ENCODE data around the gene PPP1R9A. TPM values are rescaled to one million over a fixed set of nuclear protein-coding genes. Genes with fewer than 3 reads are reported as not detected.

PPP1R9A gene
- total RNA-seq, 1 experiment from 2014 or later, result not detected

DNA sequence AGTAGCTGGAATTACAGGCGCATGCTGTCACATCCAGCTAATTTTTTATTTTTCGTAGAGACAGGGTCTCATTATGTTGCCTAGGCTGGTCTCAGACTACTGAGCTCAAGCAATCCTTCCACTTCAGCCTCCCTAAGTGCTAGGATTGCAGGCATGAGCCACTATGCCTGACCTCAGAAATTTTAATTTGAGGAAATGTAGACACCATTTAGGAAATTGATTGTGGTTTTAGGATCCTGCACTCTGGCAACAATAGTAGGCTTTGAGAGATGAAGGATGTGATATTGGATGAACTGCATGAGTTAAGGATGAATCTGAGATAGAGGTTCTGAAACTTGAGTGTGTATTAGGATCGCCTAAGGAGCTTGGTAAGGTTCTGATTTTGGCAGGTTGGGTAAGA, 66.5 kb downstream of the PPP1R9A start:
- Histone ChIP-seq H3K4me1 (ENCODE audit: low read length) (no peaks in the 10 kb centered on the region), H3K9ac (ENCODE audit: low read length) (no peak overlapping the region), H4K20me1 (ENCODE audit: insufficient read depth, low read depth, low read length) (no peaks in the 10 kb centered on the region), H3K79me2 (ENCODE audit: low read length) (no peaks in the 10 kb centered on the region), H3K27ac (ENCODE audit: low read length) (no peak overlapping the region), H2AFZ (ENCODE audit: low read length) (no peak overlapping the region), H3K36me3 (ENCODE audit: insufficient read depth, low read length) (no peaks in the 10 kb centered on the region), H3K4me2 (ENCODE audit: low read depth, low read length, poor library complexity, severe bottlenecking) (no peak overlapping the region), H3K27me3 (ENCODE audit: low read length) (no peaks in the 10 kb centered on the region), H3K4me3 (ENCODE audit: low read length) (no peak overlapping the region), H3K9me2 (replicated peaks; ENCODE audit: insufficient read depth, low read length) (no peaks in the 10 kb centered on the region), H3K9me3 (ENCODE audit: low read length) (no peaks in the 10 kb centered on the region)
- DNase-seq, result no peak

DNA sequence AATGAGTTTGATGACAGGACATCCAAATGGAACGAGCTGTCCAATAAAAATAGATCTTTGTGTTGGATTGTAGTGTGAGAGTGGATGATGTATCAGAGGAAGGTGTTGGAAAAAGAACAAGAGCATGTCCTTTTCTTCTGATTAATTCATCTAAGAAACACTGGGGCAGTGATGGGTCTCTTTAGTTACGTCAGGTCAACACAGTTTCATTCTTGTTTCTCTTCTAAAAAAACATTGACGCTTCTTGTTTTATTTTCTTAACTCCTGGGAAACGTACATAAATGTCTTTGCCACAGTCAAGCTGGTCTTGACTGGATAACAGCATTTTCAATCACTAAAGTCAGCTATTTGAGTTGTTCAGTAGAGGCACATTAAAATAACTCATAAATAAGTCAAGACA, 67.0 kb downstream of the PPP1R9A start:
- no peak for DNase-seq
- no peak overlapping the region for H2AFZ ChIP-seq (ENCODE audit: low read length)
- H4K20me1 ChIP-seq (ENCODE audit: insufficient read depth, low read depth, low read length), result no peaks in the 10 kb centered on the region
- no peak overlapping the region for H3K9ac ChIP-seq (ENCODE audit: low read length)
- H3K9me2 ChIP-seq (replicated peaks; ENCODE audit: insufficient read depth, low read length), result no peaks in the 10 kb centered on the region
- H3K27me3 ChIP-seq (ENCODE audit: low read length), result no peaks in the 10 kb centered on the region
- H3K79me2 ChIP-seq (ENCODE audit: low read length), result no peaks in the 10 kb centered on the region
- no peak overlapping the region for H3K4me3 ChIP-seq (ENCODE audit: low read length)
- no peak overlapping the region for H3K27ac ChIP-seq (ENCODE audit: low read length)
- no peaks in the 10 kb centered on the region for H3K9me3 ChIP-seq (ENCODE audit: low read length)
- no peaks in the 10 kb centered on the region for H3K4me1 ChIP-seq (ENCODE audit: low read length)
- no peaks in the 10 kb centered on the region for H3K36me3 ChIP-seq (ENCODE audit: insufficient read depth, low read length)
- no peak overlapping the region for H3K4me2 ChIP-seq (ENCODE audit: low read depth, low read length, poor library complexity, severe bottlenecking)

- Histone ChIP-seq H2AFZ (ENCODE audit: low read length) (no peak overlapping the region), H4K20me1 (ENCODE audit: insufficient read depth, low read depth, low read length) (no peaks in the 10 kb centered on the region), H3K27ac (ENCODE audit: low read length) (no peak overlapping the region), H3K4me2 (ENCODE audit: low read depth, low read length, poor library complexity, severe bottlenecking) (no peak overlapping the region), H3K9ac (ENCODE audit: low read length) (no peak overlapping the region), H3K9me3 (ENCODE audit: low read length) (no peaks in the 10 kb centered on the region), H3K27me3 (ENCODE audit: low read length) (no peaks in the 10 kb centered on the region), H3K4me1 (ENCODE audit: low read length) (no peaks in the 10 kb centered on the region), H3K4me3 (ENCODE audit: low read length) (no peak overlapping the region), H3K79me2 (ENCODE audit: low read length) (no peaks in the 10 kb centered on the region), H3K36me3 (ENCODE audit: insufficient read depth, low read length) (no peaks in the 10 kb centered on the region), H3K9me2 (replicated peaks; ENCODE audit: insufficient read depth, low read length) (no peaks in the 10 kb centered on the region)
- no peak for DNase-seq
Measured at GRCh38 chr7:94975336-94975735, 67.9 kb downstream of the PPP1R9A start.

DNA sequence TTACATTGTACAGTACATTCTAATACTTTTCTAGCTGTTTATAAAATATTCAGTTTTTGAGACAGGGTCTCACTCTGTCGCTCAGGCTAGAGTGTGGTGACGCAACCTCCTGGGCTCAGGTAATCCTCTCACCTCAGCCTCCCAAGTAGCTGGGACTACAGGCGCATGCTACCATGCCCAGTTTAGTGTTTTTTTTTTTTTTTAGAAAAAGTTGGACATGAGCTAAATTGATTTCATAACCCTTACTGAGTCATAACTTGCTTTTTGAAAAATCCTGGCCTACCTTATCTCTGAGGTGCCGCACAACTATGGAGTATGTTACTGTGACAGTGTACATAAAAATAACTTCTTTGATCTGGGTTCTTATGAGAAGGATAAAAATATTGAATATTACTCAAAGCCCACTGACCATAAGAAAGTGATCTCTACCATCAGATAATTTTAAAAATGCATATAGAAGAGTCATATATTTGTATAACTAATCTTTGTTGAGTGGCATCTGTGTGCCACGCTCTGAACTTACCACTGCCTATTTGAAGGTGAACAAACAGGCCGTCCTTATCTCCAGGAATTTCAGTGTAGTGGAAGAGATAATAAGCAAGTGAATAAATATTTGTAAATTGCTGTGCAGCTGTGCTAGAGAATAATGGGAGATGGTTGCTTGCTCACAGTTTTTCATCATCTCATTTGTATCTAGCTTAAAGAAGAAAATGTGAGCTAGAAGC, 73.2 kb downstream of the PPP1R9A start:
- H3K36me3 ChIP-seq (ENCODE audit: insufficient read depth, low read length), result no peaks in the 10 kb centered on the region
- H3K9me3 ChIP-seq (ENCODE audit: low read length), result no peaks in the 10 kb centered on the region
- DNase-seq, result no peak
- H3K9ac ChIP-seq (ENCODE audit: low read length), result no peak overlapping the region
- H3K4me3 ChIP-seq (ENCODE audit: low read length), result no peak overlapping the region
- H3K4me2 ChIP-seq (ENCODE audit: low read depth, low read length, poor library complexity, severe bottlenecking), result no peak overlapping the region
- H3K27ac ChIP-seq (ENCODE audit: low read length), result no peak overlapping the region
- no peaks in the 10 kb centered on the region for H3K27me3 ChIP-seq (ENCODE audit: low read length)
- H3K79me2 ChIP-seq (ENCODE audit: low read length), result no peaks in the 10 kb centered on the region
- H2AFZ ChIP-seq (ENCODE audit: low read length), result no peak overlapping the region
- H3K4me1 ChIP-seq (ENCODE audit: low read length), result no peaks in the 10 kb centered on the region
- no peaks in the 10 kb centered on the region for H3K9me2 ChIP-seq (replicated peaks; ENCODE audit: insufficient read depth, low read length)
- H4K20me1 ChIP-seq (ENCODE audit: insufficient read depth, low read depth, low read length), result no peaks in the 10 kb centered on the region

DNA sequence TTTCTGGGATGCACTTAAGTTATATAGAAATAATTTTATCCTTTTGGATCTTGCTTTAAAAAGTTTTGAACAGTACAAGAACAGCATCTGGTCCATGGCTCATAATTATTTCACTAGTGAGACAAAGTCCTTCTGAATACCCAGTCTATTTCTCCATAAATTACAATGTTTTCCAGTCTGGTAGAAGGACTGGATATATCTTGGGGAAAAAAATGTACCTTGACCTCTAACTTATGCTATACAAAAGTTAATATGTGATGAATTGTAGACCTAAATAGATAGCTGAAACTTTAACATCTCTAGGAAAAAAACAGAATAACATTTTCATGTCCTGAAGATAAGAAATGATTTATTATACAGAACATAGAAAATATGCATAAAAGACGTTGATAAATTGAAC, 88.5 kb downstream of the PPP1R9A start:
- Histone ChIP-seq H3K79me2 (ENCODE audit: low read length) (no peaks in the 10 kb centered on the region), H3K27ac (ENCODE audit: low read length) (no peak overlapping the region), H3K9me3 (ENCODE audit: low read length) (no peaks in the 10 kb centered on the region), H3K9ac (ENCODE audit: low read length) (no peak overlapping the region), H3K9me2 (replicated peaks; ENCODE audit: insufficient read depth, low read length) (no peaks in the 10 kb centered on the region), H3K4me1 (ENCODE audit: low read length) (no peaks in the 10 kb centered on the region), H3K27me3 (ENCODE audit: low read length) (no peaks in the 10 kb centered on the region), H3K4me3 (ENCODE audit: low read length) (no peak overlapping the region), H3K36me3 (ENCODE audit: insufficient read depth, low read length) (no peaks in the 10 kb centered on the region), H3K4me2 (ENCODE audit: low read depth, low read length, poor library complexity, severe bottlenecking) (no peak overlapping the region), H4K20me1 (ENCODE audit: insufficient read depth, low read depth, low read length) (no peaks in the 10 kb centered on the region), H2AFZ (ENCODE audit: low read length) (no peak overlapping the region)
- DNase-seq, result no peak

DNA sequence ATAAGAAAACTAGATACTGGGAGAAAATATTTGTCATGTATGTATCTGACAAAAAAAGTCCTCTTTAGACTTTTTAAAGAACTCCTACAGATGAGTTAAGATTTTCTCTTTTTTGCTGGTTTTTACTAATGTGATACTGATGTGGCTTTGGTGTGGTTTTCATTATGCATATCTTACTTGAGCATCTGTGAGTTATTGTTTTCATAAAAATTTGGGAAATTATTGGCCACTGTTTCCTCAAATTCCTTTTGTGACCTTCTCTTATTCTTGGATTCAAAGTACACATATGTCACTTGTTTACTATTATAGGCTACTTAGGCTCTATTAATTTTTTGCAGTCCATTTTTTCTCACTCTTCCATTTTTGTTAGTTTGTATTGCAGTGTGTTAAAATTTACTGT, 89.0 kb downstream of the PPP1R9A start:
- H3K9ac ChIP-seq (ENCODE audit: low read length), result no peak overlapping the region
- no peak for DNase-seq
- no peak overlapping the region for H2AFZ ChIP-seq (ENCODE audit: low read length)
- H3K9me2 ChIP-seq (replicated peaks; ENCODE audit: insufficient read depth, low read length), result no peaks in the 10 kb centered on the region
- no peaks in the 10 kb centered on the region for H3K9me3 ChIP-seq (ENCODE audit: low read length)
- no peaks in the 10 kb centered on the region for H3K27me3 ChIP-seq (ENCODE audit: low read length)
- H3K4me1 ChIP-seq (ENCODE audit: low read length), result no peaks in the 10 kb centered on the region
- no peaks in the 10 kb centered on the region for H3K36me3 ChIP-seq (ENCODE audit: insufficient read depth, low read length)
- no peak overlapping the region for H3K4me3 ChIP-seq (ENCODE audit: low read length)
- no peak overlapping the region for H3K4me2 ChIP-seq (ENCODE audit: low read depth, low read length, poor library complexity, severe bottlenecking)
- no peaks in the 10 kb centered on the region for H3K79me2 ChIP-seq (ENCODE audit: low read length)
- no peaks in the 10 kb centered on the region for H4K20me1 ChIP-seq (ENCODE audit: insufficient read depth, low read depth, low read length)
- no peak overlapping the region for H3K27ac ChIP-seq (ENCODE audit: low read length)

DNA sequence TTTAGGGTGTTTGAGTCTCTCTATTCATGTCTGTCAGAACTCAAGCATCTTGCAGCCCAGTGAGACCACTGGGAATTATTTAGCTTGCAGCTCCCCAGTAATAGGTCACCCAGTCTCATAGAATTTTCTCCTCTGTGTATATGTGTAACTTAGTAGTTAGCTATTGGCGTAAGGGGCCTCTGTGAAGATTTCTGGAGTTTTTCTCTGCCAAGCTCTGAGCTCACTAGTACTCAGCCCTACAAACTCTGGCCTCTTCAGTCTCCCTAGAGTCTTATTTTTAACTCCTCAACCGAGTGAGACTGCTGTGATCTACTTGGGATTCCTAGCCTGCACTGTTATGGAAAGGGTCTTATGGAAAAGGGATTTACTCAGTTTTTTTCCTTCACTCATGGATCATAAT, 90.2 kb downstream of the PPP1R9A start:
- no peak overlapping the region for H3K27ac ChIP-seq (ENCODE audit: low read length)
- no peaks in the 10 kb centered on the region for H4K20me1 ChIP-seq (ENCODE audit: insufficient read depth, low read depth, low read length)
- H3K27me3 ChIP-seq (ENCODE audit: low read length), result no peaks in the 10 kb centered on the region
- H3K36me3 ChIP-seq (ENCODE audit: insufficient read depth, low read length), result no peaks in the 10 kb centered on the region
- no peak overlapping the region for H3K9ac ChIP-seq (ENCODE audit: low read length)
- no peak overlapping the region for H3K4me2 ChIP-seq (ENCODE audit: low read depth, low read length, poor library complexity, severe bottlenecking)
- no peak overlapping the region for H2AFZ ChIP-seq (ENCODE audit: low read length)
- H3K9me3 ChIP-seq (ENCODE audit: low read length), result no peaks in the 10 kb centered on the region
- no peaks in the 10 kb centered on the region for H3K4me1 ChIP-seq (ENCODE audit: low read length)
- H3K4me3 ChIP-seq (ENCODE audit: low read length), result no peak overlapping the region
- DNase-seq, result no peak
- no peaks in the 10 kb centered on the region for H3K9me2 ChIP-seq (replicated peaks; ENCODE audit: insufficient read depth, low read length)
- H3K79me2 ChIP-seq (ENCODE audit: low read length), result no peaks in the 10 kb centered on the region

- Histone ChIP-seq H3K9me3 (ENCODE audit: low read length) (no peaks in the 10 kb centered on the region), H3K27ac (ENCODE audit: low read length) (no peak overlapping the region), H3K36me3 (ENCODE audit: insufficient read depth, low read length) (no peaks in the 10 kb centered on the region), H3K79me2 (ENCODE audit: low read length) (no peaks in the 10 kb centered on the region), H4K20me1 (ENCODE audit: insufficient read depth, low read depth, low read length) (no peaks in the 10 kb centered on the region), H3K4me3 (ENCODE audit: low read length) (no peak overlapping the region), H3K4me1 (ENCODE audit: low read length) (no peaks in the 10 kb centered on the region), H2AFZ (ENCODE audit: low read length) (no peak overlapping the region), H3K9me2 (replicated peaks; ENCODE audit: insufficient read depth, low read length) (no peaks in the 10 kb centered on the region), H3K27me3 (ENCODE audit: low read length) (no peaks in the 10 kb centered on the region), H3K4me2 (ENCODE audit: low read depth, low read length, poor library complexity, severe bottlenecking) (no peak overlapping the region), H3K9ac (ENCODE audit: low read length) (no peak overlapping the region)
- no peak for DNase-seq
Measured at GRCh38 chr7:94998266-94999068, 91.1 kb downstream of the PPP1R9A start.
